ENCODE data around the gene MRPL16.

Gene MRPL16

DNA sequence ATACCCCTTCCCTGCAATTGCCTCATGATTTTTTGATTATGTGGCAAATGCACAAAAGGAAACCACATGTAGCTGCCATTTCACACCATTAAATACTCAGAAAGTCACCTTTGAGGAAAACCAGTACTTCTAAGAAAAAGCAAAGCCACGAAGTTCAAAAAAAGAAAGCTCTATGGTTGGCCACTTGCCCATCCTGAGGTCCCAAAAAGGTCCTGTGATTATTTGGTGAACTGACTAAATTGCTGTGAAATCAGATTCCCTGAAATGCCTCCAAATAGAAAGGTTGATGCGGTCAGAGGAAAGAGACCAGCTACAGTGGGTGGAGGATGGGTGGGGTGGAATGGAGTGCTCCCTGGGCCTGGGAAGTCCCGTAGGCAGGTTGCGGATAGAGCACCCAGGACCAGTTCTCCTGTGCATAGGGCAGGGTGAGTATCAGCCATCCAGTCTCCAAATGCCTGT is 26.9 kb downstream of the MRPL16 start:
- Histone ChIP-seq H3K27me3 (ENCODE audit: insufficient read depth, low read length, poor library complexity) (no peaks in the 10 kb centered on the region), H3K4me3 (ENCODE audit: low read depth in 1 of 2, low read length in 2 of 2) (no peak overlapping the region), H4K20me1 (ENCODE audit: insufficient read depth, low read length) (no peaks in the 10 kb centered on the region), H3K79me2 (ENCODE audit: insufficient read depth, low read length) (no peaks in the 10 kb centered on the region), H3K4me2 (ENCODE audit: insufficient read depth, low read length) (no peak overlapping the region), H3K9me3 (ENCODE audit: insufficient read depth, low read length, severe bottlenecking) (no peaks in the 10 kb centered on the region), H2AFZ (ENCODE audit: low read depth, low read length) (no peak overlapping the region), H3K27ac (ENCODE audit: low read length) (no peak overlapping the region), H3K9ac (ENCODE audit: low read depth, low read length) (no peak overlapping the region), H3K4me1 (ENCODE audit: insufficient read depth, low read length) (peaks cover 4% of the 10 kb centered on the region; the same call in 1 of the 2 replicates), H3K36me3 (ENCODE audit: insufficient read depth, low read length) (no peaks in the 10 kb centered on the region)
- ATAC-seq (ENCODE audit: insufficient read depth, low read depth) (no peak; the same call in 2 of the 3 replicates), DNase-seq (no peak)
- TF ChIP-seq EZH2 (IDR thresholded peaks at IDR 0.05; ENCODE audit: borderline replicate concordance, low read depth, low read length, severe bottlenecking), result no peak
- TF ChIP-seq, protein P1, sequence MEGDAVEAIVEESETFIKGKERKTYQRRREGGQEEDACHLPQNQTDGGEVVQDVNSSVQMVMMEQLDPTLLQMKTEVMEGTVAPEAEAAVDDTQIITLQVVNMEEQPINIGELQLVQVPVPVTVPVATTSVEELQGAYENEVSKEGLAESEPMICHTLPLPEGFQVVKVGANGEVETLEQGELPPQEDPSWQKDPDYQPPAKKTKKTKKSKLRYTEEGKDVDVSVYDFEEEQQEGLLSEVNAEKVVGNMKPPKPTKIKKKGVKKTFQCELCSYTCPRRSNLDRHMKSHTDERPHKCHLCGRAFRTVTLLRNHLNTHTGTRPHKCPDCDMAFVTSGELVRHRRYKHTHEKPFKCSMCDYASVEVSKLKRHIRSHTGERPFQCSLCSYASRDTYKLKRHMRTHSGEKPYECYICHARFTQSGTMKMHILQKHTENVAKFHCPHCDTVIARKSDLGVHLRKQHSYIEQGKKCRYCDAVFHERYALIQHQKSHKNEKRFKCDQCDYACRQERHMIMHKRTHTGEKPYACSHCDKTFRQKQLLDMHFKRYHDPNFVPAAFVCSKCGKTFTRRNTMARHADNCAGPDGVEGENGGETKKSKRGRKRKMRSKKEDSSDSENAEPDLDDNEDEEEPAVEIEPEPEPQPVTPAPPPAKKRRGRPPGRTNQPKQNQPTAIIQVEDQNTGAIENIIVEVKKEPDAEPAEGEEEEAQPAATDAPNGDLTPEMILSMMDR (IDR thresholded peaks at IDR 0.05; ENCODE audit: borderline replicate concordance, extremely low read depth, low read length, poor library complexity, severe bottlenecking), result no peak

DNA sequence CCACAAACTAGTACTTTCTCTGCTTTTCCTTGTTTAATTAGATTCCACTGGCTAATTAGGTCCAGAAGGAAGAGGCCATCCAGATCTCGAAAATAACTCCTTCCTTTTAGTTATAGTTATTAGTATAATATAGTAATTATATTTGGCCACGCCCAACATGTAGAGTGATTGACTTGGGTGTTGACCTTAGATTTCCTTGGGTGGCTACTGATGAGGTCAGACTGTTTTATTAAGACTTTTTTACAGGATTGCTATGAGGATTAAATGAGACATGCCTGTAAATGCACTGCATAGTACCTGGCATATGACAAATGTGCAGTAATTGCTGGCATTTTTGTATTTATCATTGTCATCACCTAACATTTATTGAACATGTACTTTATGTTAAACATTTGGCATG is 28.5 kb downstream of the MRPL16 start:
- no peak overlapping the region for H3K9ac ChIP-seq (ENCODE audit: low read depth, low read length)
- H2AFZ ChIP-seq (ENCODE audit: low read depth, low read length), result no peak overlapping the region
- no peaks in the 10 kb centered on the region for H3K27me3 ChIP-seq (ENCODE audit: insufficient read depth, low read length, poor library complexity)
- TF ChIP-seq, protein P1 (IDR thresholded peaks at IDR 0.05; ENCODE audit: borderline replicate concordance, extremely low read depth, low read length, poor library complexity, severe bottlenecking), result no peak
- no peak for TF ChIP-seq EZH2 (IDR thresholded peaks at IDR 0.05; ENCODE audit: borderline replicate concordance, low read depth, low read length, severe bottlenecking)
- no peaks in the 10 kb centered on the region for H3K79me2 ChIP-seq (ENCODE audit: insufficient read depth, low read length)
- no peak for ATAC-seq (ENCODE audit: insufficient read depth, low read depth)
- no peaks in the 10 kb centered on the region for H4K20me1 ChIP-seq (ENCODE audit: insufficient read depth, low read length)
- no peak overlapping the region for H3K27ac ChIP-seq (ENCODE audit: low read length)
- H3K9me3 ChIP-seq (ENCODE audit: insufficient read depth, low read length, severe bottlenecking), result no peaks in the 10 kb centered on the region
- H3K4me1 ChIP-seq (ENCODE audit: insufficient read depth, low read length), result peaks cover 4% of the 10 kb centered on the region; the same call in 1 of the 2 replicates
- H3K4me3 ChIP-seq (ENCODE audit: low read depth in 1 of 2, low read length in 2 of 2), result no peak overlapping the region
- H3K4me2 ChIP-seq (ENCODE audit: insufficient read depth, low read length), result no peak overlapping the region
- no peaks in the 10 kb centered on the region for H3K36me3 ChIP-seq (ENCODE audit: insufficient read depth, low read length)
- no peak for DNase-seq

DNA sequence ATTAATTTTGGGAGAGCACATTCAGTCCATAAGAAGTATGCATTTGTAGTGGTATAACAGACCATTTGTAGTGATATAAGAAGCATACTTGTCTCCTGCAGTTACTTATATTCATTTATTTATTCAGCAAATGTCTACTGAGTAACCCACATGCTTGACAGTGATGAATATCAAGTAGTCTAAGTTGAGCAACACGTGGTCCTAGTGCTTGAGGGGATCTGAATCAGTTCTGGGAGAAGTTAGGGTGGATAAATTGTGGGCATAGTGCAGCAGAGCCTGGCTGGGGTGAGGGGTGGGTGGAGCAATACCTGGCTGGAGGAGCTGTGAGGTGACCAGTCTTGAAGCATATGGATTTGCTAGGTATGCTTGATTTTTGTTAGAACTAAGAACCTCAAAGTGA is 31.1 kb downstream of the MRPL16 start:
- Histone ChIP-seq H3K9ac (ENCODE audit: low read depth, low read length) (no peak overlapping the region), H2AFZ (ENCODE audit: low read depth, low read length) (no peak overlapping the region), H3K36me3 (ENCODE audit: insufficient read depth, low read length) (no peaks in the 10 kb centered on the region), H3K27me3 (ENCODE audit: insufficient read depth, low read length, poor library complexity) (no peaks in the 10 kb centered on the region), H3K27ac (ENCODE audit: low read length) (no peak overlapping the region), H3K9me3 (ENCODE audit: insufficient read depth, low read length, severe bottlenecking) (no peaks in the 10 kb centered on the region), H4K20me1 (ENCODE audit: insufficient read depth, low read length) (no peaks in the 10 kb centered on the region), H3K79me2 (ENCODE audit: insufficient read depth, low read length) (no peaks in the 10 kb centered on the region), H3K4me1 (ENCODE audit: insufficient read depth, low read length) (peaks cover 4% of the 10 kb centered on the region; the same call in 1 of the 2 replicates), H3K4me2 (ENCODE audit: insufficient read depth, low read length) (no peak overlapping the region), H3K4me3 (ENCODE audit: low read depth in 1 of 2, low read length in 2 of 2) (no peak overlapping the region)
- no peak for TF ChIP-seq EZH2 (IDR thresholded peaks at IDR 0.05; ENCODE audit: borderline replicate concordance, low read depth, low read length, severe bottlenecking)
- no peak for ATAC-seq (ENCODE audit: insufficient read depth, low read depth)
- DNase-seq, result no peak

DNA sequence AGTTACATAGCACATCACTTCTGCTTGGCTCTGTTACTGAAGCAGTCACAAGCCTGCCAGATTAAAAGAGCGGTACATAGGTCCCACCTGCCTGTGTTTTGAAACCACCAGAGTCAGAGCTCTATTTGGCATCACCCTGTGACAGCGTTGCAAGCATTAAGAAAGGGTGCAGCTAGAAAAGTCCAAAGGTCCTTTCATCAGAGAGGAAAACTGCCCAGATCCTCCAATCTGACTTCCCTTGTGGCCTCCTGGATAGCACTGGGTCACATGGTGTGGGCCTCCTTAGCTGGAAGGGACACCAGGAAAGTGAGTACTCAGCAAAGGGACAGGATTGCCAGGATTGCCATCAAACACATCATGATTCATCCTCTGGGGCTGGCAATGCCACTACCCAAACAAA is 32.5 kb downstream of the MRPL16 start:
- peaks cover under 1% of the 10 kb centered on the region; the same call in 1 of the 2 replicates for H3K4me1 ChIP-seq (ENCODE audit: insufficient read depth, low read length)
- ATAC-seq (ENCODE audit: insufficient read depth, low read depth) (no peak), DNase-seq (no peak)
- H3K4me3 ChIP-seq (ENCODE audit: low read depth in 1 of 2, low read length in 2 of 2), result no peak overlapping the region
- no peak overlapping the region for H3K27ac ChIP-seq (ENCODE audit: low read length)
- no peaks in the 10 kb centered on the region for H4K20me1 ChIP-seq (ENCODE audit: insufficient read depth, low read length)
- no peak overlapping the region for H2AFZ ChIP-seq (ENCODE audit: low read depth, low read length)
- no peak for TF ChIP-seq EZH2 (IDR thresholded peaks at IDR 0.05; ENCODE audit: borderline replicate concordance, low read depth, low read length, severe bottlenecking)
- TF ChIP-seq, protein P1 (IDR thresholded peaks at IDR 0.05; ENCODE audit: borderline replicate concordance, extremely low read depth, low read length, poor library complexity, severe bottlenecking), result no peak
- no peak overlapping the region for H3K9ac ChIP-seq (ENCODE audit: low read depth, low read length)
- H3K36me3 ChIP-seq (ENCODE audit: insufficient read depth, low read length), result no peaks in the 10 kb centered on the region
- H3K9me3 ChIP-seq (ENCODE audit: insufficient read depth, low read length, severe bottlenecking), result no peaks in the 10 kb centered on the region
- no peak overlapping the region for H3K4me2 ChIP-seq (ENCODE audit: insufficient read depth, low read length)
- H3K79me2 ChIP-seq (ENCODE audit: insufficient read depth, low read length), result no peaks in the 10 kb centered on the region
- H3K27me3 ChIP-seq (ENCODE audit: insufficient read depth, low read length, poor library complexity), result no peaks in the 10 kb centered on the region

Measured in DND-41 (cell line).